HG02840 (cell line): Measurements from ENCODE around the gene ACADL.

Experiments used
- ATAC-seq: cut with Tn5 transposase; IDR thresholded peaks from one replicate; pipeline ENCODE4 v1.9.1; 2021; ENCODE audit warnings: mild to moderate bottlenecking, moderate library complexity, moderate number of reproducible peaks; ENCODE audit not compliant: unreplicated experiment, low FRiP score

The ACADL gene

GRCh38 chr2:210171309-210172218 is 53.7 kb downstream of the ACADL start, which contains the start of gene KANSL1L:
Gene KANSL1L, minus strand, starts transcription at chr2:210171409. Its CDS starts 16,827 bp downstream, at chr2:210154582.
- peak; percentile 67 for ATAC-seq

- ATAC-seq = peak; percentile 73
These were observed 54.6 kb downstream of the ACADL start for GRCh38 chr2:210170446-210171303.

- no peak for ATAC-seq
These were observed 55.1 kb downstream of the ACADL start for GRCh38 chr2:210170196-210170445.

DNA sequence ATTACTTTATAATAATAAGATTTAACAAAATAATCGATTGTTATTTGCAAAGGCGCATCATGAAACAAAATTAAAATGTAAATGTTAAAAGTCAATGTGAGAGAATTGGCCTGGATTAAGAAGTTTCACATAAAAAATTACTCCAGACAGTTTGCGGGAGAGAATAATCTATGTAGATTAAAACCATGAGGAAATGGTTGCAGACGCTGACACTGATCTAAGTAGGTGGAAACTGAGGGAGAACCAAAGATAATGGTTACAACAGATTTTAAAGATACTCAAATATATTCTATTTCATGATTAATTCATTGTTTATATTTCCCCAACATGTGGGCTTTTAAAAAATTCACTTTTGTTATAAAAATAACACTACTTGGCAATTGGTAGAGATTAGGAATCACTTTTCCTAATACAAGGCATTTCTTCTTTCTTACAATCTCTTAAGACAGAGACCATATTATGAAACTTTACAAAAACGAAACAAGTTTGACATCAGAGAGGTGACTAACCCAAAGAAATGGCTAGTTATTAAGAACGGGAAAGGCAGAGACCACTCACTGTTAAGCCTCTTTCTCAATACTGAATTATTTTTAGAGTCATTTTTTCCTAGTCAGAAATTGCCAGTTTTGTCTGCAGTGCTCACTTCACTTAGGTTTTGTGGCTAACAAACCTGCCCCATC is 55.6 kb downstream of the ACADL start:
- no peak for ATAC-seq

DNA sequence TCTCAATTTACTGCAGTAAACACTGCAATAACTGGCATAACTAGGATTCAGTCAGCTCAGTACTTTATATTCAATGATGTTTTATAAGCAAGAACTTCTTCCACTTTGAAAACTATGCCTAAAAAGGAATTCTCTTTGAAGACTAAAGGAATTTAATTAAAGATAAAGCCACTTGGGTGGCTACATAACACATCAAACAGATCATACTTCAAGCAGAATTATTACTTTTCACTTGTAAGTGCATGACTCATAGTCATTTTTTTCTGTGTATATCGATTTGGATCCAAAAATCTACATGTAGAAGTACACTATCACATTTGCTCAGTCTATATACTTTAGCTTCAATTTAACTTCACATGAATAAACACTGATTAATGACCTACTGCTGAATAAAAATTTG is 58.0 kb downstream of the ACADL start:
- ATAC-seq = no peak

DNA sequence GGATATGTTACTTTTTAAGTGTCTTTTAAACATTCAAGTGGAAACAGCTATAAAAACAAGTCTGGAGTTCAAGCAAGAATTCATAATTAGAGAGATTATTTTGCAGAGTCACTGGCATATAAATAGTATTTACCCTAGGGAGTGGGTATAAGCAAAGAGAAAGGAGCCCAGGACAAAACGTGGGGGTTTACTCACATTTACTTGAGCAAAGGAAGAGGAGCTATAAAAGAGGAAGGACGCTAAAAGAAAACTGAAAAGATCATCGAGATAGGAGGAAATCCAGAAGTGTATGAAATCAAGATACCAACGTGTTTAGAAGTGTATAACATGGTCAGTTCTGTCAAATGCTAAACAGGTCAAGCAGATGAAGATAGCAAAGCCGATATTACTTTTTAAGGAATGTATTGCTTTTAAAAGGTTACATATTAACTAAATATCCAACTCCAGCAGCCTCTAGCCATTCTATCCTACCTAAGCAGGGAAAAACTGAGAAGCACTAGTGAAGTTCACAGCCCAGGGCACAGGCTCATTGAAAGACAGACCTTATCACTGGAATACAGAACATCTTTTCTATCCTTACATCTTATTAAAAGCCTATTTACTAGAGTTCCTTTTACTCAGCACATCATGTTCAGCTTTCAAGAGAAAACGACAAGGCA is 62.7 kb downstream of the ACADL start:
- ATAC-seq = no peak

DNA sequence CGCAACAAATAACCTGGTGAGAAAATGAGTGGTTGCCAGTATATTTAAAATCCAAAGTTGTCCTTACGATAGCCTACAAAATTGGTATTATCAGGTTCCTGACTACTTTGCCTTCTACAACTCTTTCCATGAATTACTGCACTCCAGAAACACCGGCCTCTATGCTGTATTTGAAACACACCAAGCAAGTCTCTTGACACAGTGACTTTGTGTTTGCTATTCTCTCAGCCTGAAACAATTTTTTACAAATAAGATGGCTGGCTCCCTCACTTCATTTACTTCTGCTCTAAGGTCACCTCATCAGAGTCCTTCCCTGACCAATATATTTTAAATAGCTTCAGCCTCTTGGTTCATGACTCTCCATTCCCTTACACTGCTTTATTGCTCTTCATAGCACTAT is 66.2 kb downstream of the ACADL start:
- no peak for ATAC-seq

DNA sequence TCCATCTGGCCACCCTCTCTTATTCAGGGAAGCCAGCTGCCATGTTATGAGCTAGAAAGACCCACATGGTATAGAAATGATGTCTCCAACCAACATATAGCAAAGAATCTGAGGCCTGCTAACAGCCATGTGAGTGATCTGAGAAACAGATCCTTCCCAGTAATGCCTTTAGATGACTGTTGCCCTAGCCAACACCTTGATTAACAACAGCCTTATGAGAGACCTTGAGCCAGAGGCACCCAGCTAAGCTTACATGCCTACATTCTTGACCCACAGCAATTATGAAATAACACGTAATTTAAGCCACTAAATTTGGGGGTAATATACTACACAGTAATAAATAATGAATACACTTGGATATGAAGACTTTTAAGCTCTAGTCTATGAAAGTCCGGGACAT is 67.0 kb downstream of the ACADL start:
- no peak for ATAC-seq

GRCh38 chr2:210157526-210157925 is 67.7 kb downstream of the ACADL start:
- ATAC-seq = no peak

- no peak for ATAC-seq
These were observed 77.6 kb downstream of the ACADL start for GRCh38 chr2:210147614-210148013.
